ENCODE data around the gene SPRR2A. TPM values are rescaled to one million over a fixed set of nuclear protein-coding genes. Genes with fewer than 3 reads are reported as not detected.
"Not testable (repeated sequence)": the region's sequence is repeated elsewhere in the genome, so short reads cannot be mapped to it uniquely, and the experiment has no call there.

Gene SPRR2A
- polyA plus RNA-seq, 4 donors, result 0.57 TPM; not detected in 3

GRCh38 chr1:153028766-153029165 lies 28.5 kb downstream of the SPRR2A start:
- no peak for DNase-seq (ENCODE audit: low read depth in 4 of 4, low spot score in 3 of 4)

GRCh38 chr1:153025797-153026196 lies 31.5 kb downstream of the SPRR2A start:
- no peak for DNase-seq (ENCODE audit: low read depth in 4 of 4, low spot score in 3 of 4)

GRCh38 chr1:153024413-153024812 lies 32.9 kb downstream of the SPRR2A start:
- no peak for DNase-seq (ENCODE audit: low read depth in 4 of 4, low spot score in 3 of 4)

- DNase-seq (ENCODE audit: low read depth in 4 of 4, low spot score in 3 of 4), result no peak
Observed at GRCh38 chr1:153023109-153023508, 34.2 kb downstream of the SPRR2A start.

- DNase-seq (ENCODE audit: low read depth in 4 of 4, low spot score in 3 of 4), result not testable (repeated sequence)
Observed at GRCh38 chr1:153022340-153022739, 35.0 kb downstream of the SPRR2A start.

GRCh38 chr1:153021829-153022228 lies 35.5 kb downstream of the SPRR2A start:
- not testable (repeated sequence) for DNase-seq (ENCODE audit: low read depth in 4 of 4, low spot score in 3 of 4)

GRCh38 chr1:153011235-153011758 lies 46.0 kb downstream of the SPRR2A start:
- not testable (repeated sequence) for DNase-seq (ENCODE audit: low read depth in 4 of 4, low spot score in 3 of 4)

Other genes starting within 250 kb of the SPRR2A start
- not detected for gene LCE1B, start 245.5 kb downstream of the SPRR2A start, polyA plus RNA-seq (ENCODE audit: insufficient read length in 4 of 4)
- gene LCE1A, start 230.0 kb downstream of the SPRR2A start, polyA plus RNA-seq (ENCODE audit: insufficient read length in 4 of 4), result not detected
- not detected for gene LCE6A, start 214.7 kb downstream of the SPRR2A start, polyA plus RNA-seq (ENCODE audit: insufficient read length in 4 of 4)
- gene LCE7A, start 197.5 kb downstream of the SPRR2A start, polyA plus RNA-seq (ENCODE audit: insufficient read length in 4 of 4), result not detected
- gene SMCP, start 179.2 kb downstream of the SPRR2A start, polyA plus RNA-seq (ENCODE audit: insufficient read length in 4 of 4), result not detected
- under 1 TPM in 3 of 4 donors, not detected in 1; 0.13 to 0.62 (median 0.37) TPM for gene IVL, start 149.0 kb downstream of the SPRR2A start, polyA plus RNA-seq (ENCODE audit: insufficient read length in 4 of 4)
- not detected for gene SPRR5, start 110.3 kb downstream of the SPRR2A start, polyA plus RNA-seq (ENCODE audit: insufficient read length in 4 of 4)
- not detected for gene SPRR4, start 86.9 kb downstream of the SPRR2A start, polyA plus RNA-seq (ENCODE audit: insufficient read length in 4 of 4)
- under 1 TPM in 1 of 4 donors, not detected in 3; 0.73 TPM for gene SPRR1A, start 73.4 kb downstream of the SPRR2A start, polyA plus RNA-seq (ENCODE audit: insufficient read length in 4 of 4)
- 1 to 10 TPM in 1 of 4 donors, under 1 TPM in 2, not detected in 1; 0.32 to 1.2 (median 0.63) TPM for gene SPRR3, start 55.8 kb downstream of the SPRR2A start, polyA plus RNA-seq (ENCODE audit: insufficient read length in 4 of 4)
- not detected for gene SPRR1B, start 26.3 kb downstream of the SPRR2A start, polyA plus RNA-seq (ENCODE audit: insufficient read length in 4 of 4)
- under 1 TPM in 1 of 4 donors, not detected in 3; 0.63 TPM for gene SPRR2D, start 16.4 kb downstream of the SPRR2A start, polyA plus RNA-seq (ENCODE audit: insufficient read length in 4 of 4)
- 1 to 10 TPM in 1 of 4 donors, not detected in 3; 3.2 TPM for gene SPRR2B, start 14.1 kb upstream of the SPRR2A start, polyA plus RNA-seq (ENCODE audit: insufficient read length in 4 of 4)
- gene SPRR2E, start 37.0 kb upstream of the SPRR2A start, polyA plus RNA-seq (ENCODE audit: insufficient read length in 4 of 4), result under 1 TPM in 1 of 4 donors, not detected in 3; 0.29 TPM
- 10 to 100 TPM in 1 of 4 donors, under 1 TPM in 1, not detected in 2; 0.42 to 11.8 TPM for gene SPRR2F, start 56.0 kb upstream of the SPRR2A start, polyA plus RNA-seq (ENCODE audit: insufficient read length in 4 of 4)
- not detected for gene SPRR2G, start 93.4 kb upstream of the SPRR2A start, polyA plus RNA-seq (ENCODE audit: insufficient read length in 4 of 4)
- not detected for gene LELP1, start 145.9 kb upstream of the SPRR2A start, polyA plus RNA-seq (ENCODE audit: insufficient read length in 4 of 4)
- not detected for gene PRR9, start 160.1 kb upstream of the SPRR2A start, polyA plus RNA-seq (ENCODE audit: insufficient read length in 4 of 4)
- gene LORICRIN, start 202.2 kb upstream of the SPRR2A start, polyA plus RNA-seq (ENCODE audit: insufficient read length in 4 of 4), result not detected

Data from left renal pelvis (tissue), 4 donors.